M059J (cell line): ENCODE measurements around the gene KLHDC7B. TPM values are rescaled to one million over a fixed set of nuclear protein-coding genes. Genes with fewer than 3 reads are reported as not detected.

Source experiments
- DNase-seq: peaks from one replicate; pipeline ENCODE4 v3.0.0-alpha.2; 2012; ENCODE audit warnings: low read depth
- total RNA-seq: library from RNA; depleted of rRNA; stranded (reverse); fragments of >200 nt; shearing (Covaris generic); gene quantifications from 2 replicates; pipeline ENCODE4 v1.2.3, GENCODE V29; 2014; rRNA removed

The KLHDC7B gene
- 0.02 and 0.37 TPM in 2 replicates for total RNA-seq

GRCh38 chr22:50545522-50546325, at the start of gene KLHDC7B:
KLHDC7B (plus strand) TSS chr22:50545899; CDS start chr22:50546244, 345 bp downstream.
- DNase-seq: no peak

DNA sequence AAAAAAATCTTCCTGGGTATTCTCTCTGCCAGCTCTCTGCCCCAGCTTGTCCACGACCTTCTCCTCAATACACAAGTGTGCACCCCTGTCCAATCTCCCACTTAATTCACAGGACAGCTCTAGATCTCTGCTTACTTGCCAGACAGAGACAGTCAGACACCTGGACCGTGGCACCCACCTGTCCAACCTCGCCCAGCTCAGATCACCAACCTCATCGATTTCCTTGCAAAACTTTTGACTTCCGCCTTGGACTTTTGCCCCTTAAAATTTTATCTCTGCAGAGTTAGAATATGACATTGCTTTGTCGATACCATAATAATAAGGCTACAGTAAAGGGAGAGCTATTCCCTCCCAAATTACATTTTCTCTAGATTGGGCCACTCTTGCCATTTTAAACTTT, 48.6 kb upstream of the KLHDC7B start:
- no peak for DNase-seq

DNA sequence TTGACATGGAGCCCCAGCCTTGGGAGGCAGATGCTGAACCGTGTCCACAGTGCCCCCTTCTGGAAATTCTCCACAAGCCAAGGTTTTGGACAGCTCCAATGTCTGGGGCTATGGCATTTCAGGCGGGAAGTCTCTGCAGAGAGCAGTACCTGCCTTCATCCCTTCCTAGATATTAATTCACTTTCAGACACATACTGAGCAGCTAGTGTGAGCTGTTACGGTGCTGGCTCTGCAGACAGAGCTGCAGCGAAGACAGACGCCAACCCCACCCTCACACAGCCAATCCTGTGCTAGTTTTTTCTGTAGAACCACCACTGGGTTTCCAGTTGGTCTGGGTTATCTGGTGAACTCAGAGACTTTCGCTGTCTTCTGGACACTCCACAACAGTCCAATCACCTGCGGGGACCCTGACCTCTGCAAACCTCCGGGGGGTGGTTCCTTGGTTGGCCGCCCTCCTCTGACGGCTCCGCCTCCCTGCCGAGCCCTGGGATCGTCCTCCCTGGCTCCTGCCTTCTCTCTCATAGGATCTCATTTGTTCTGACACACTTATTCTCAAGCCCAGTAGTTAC, 47.3 kb upstream of the KLHDC7B start:
- peak; percentile 62 for DNase-seq

DNA sequence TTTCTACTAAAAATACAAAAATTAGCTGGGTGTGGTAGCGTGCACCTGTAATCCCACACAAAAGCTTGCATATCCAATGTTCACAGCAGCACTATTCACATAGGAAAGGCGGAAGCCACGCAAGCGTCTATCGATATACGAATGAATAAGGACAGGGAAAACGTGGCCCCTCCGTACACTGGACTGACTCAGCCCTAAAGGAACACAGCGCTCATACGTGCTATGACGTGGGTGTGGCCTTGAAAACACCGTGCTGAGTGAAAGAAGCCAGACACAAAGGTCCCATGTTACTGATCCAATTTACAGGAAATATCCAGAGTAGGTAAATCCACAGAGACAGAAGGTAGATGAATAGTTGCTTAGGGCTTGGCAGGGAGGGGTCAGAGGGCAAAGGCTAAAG, 45.2 kb upstream of the KLHDC7B start:
- DNase-seq: no peak

DNA sequence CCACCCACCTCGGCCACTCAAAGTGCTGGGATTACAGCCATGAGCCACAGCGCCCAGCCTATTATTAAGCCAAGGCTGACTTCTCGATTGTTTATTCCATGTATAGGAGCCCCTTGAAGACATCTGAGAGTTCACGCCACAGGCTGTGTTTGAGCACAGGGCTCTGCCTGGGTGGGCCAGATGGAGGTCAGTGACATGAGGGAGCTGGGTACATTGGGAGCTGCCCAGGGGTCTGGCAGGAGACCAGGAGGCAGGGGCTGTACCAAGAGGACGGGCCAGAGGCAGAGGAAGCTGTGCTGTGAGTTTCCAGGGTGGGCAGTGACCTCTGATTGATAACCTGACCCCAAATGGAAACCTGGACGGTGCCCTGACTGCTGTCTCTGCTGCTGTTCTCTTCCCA, 43.6 kb upstream of the KLHDC7B start:
- no peak for DNase-seq

DNA sequence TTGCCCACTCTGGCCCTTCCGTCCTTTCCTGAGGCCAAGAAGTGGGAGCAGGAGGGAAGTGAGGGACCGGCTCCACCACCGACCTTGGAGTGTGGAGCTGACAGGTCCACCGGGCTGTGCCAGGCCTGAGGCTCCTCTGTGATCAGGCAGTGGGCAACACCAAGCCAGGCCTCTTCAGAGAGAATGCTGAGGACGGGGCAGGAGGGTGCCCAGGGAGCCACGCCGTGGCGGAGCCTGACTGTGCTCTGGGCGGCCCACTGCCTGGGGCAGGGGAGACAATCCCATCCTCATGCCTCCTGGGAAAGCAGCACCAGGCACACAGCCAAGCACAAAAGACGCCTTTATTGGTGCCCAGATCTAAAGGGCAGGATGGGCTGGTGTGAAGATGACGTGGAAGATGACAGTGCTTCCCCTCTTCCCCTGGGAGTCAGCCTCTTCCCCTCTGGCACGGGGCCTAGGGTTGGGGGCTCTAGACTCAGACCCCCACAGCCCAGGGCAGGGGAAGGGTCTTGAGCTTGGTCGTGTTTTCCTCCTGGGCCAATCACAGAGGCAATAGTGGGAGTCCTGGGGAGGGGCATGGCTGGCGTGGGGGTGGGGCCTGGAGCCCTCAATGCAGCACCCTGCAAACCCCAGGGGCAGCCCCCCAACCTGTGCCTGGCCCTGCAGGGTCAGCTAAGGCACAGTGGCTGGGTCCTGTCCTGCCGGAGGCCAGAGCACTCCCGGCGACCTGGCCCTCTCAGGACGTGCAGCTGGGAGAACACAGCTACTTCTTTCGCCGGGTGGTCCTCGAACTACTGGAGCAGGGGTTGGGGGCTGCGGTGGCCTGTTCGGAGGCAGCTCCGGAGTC, 42.8 kb upstream of the KLHDC7B start:
- no peak for DNase-seq

DNA sequence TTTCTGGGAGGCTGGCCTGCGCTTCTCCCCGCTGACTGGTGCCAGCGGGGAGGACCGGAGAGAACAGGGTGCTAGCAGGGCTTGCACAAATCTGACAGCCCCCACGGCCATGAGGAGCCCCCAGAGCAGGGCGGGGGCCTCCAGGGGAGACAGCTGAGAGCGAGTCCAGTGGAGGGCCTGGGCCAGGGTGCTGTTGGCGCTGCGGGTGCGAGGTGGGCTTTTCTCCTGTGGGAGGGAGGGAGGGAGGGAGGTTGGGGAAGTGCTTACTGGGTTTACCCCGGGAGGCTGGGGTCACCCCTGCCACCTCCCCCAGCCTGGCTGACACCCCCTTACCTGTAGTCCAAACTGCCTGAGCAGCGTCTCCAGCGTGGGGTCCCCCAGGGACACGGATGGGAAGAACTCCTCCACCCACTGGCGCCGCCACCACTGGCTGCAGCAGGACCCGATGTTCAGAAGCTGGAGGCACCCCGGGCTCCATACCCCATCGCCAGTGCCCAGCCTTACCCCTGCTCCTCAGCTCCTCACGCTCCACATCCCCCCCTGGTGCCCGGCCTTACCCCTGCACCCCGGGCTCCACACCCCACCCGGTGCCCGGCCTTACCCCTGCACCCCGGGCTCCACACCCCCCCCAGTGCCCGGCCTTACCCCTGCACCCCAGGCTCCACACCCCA, 42.1 kb upstream of the KLHDC7B start:
- DNase-seq: no peak

DNA sequence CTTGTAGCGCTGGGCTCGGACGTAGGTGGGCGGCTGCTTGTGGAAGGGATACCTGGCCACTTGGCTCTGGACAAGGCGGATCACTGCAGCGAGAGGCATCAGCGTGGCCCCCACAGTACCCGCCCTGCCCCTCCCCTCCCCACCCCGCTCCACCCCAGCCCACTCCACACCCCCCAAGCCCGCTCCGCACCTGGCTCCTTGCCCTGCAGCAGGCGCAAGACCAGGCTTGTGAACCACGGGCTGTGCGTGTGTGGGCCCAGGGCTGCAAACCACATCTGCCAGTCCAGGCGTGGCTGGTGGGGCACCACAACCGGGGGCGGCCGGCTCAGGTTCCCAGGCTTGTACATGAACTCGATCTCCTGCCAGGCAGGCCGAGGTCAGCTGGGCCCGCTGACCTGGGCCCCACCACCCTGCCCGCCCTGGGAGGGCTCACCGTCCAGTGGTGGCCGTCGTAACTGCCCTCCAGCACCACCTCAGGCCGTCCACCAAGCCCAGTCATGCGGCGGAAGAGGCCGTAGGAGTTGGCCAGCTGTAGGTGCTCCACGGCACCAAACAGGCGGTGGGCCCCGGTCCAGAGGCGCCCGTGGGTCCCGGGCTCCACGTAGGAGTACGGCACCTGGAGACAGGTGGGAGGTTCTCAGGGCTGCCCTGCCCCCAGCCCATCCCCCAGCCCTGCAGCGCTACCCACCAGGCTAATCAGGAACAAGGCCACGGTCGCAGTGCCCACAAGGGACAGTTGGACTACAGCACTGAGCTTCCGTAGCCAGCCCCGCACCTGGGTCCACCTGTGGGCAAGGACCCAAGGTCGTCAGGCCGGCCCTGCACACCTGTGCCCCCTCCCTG, 41.1 kb upstream of the KLHDC7B start:
- no peak for DNase-seq

DNA sequence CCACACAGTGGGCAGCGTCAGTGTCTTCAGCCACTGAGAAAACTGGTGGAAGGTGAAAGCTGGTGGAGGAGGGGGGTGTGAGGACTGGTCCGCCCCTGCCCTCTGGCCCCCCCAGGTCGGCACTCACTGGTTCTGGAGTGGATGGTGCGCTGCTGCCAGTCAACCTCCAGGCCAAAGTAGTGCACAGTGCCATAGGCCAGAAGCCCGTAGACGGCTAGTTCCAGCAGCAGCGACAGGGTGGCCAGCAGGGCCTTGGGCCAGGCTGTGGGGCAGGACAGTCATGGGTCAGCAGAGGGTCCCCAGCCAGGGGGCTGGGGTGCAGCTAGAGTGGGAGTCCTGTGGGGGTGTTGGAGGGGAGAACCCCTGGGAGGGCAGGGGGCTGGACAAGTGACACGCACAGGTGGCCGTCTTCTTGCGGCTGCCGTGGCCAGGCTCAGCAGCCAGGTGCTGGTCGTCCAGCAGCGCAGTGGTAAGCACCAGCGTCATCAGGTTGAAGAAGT, 40.4 kb upstream of the KLHDC7B start:
- DNase-seq: no peak

DNA sequence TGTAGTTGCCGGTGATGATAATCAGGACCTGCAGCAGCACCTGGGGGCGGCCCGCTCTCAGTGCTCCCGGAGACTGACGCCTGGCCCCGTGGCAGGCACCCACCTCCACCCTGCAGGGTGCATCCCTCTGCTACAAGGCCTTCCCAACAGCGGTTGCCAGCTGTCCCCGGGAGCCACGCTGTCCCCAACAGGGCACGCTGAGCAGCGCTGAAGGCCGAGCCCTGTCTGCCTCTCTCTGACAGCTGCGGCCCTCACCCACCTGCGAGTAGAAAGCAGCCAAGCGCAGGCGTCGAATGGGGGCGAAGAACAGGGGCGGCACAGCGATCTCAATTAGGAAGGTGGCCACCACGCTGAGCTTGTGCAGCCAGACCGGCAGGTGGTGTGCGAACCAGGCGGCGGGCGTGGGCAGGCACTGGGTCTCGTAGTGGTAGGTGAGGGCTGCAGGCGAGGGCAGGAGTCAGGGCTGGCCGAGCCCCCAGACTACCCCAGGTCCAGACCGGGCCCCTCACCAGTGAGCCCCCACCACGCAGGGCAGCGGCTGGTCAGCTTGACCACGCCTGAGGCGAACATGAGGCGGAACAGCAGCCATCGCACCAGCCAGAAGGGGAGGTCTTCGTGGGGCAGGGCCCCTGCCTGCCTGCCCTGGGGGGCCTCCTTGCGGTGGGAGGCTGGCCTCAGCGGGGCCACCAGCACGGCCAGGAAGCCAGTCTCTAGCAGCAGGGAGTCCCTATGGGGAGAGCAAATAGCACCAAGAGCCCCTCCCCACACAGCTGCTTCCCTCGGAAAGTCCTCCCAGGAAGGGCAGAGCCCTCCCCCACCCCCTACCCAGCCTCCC, 39.7 kb upstream of the KLHDC7B start:
- DNase-seq: no peak

DNA sequence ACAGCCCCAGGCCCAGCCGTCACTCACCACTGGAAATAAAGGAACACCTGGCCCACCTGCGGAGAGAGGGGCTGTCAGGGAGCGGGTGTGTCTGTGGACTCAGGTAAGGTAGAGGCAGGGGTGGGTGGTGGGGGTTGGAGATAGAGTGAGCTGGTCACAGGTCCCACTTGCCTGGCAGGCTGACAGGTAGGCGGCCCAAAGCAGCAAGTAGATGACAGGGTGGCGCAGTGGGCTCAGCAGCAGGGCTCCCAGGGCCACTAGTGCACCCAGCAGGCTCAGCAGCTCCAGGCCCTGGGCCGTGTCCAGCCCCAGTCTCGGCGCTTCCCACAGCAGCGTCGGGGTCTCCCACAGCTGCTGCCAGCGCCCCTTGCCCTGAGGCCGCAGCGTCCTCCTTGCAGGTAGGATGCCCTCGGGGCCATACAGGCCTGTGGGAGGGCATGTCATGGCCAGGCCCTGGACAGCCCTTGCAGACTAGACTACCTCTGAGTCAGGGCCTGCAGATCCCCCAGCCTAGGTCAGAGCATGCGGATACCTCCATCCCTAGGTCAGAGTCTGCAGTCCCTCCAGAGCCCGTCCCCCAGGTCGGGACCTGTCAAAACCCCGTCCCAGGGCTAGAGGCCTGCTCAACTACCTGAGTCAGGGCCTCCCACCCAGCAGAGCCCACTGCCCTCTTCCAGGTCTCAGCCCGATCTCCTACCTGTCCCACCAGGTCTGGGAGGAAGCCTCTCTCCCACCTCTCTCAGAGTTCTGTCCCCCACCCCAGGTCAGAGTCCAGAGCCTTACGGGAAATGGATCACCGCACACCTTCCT, 38.9 kb upstream of the KLHDC7B start:
- DNase-seq: no peak

- DNase-seq: peak; percentile 63
Observed at GRCh38 chr22:50507421-50507990, 38.2 kb upstream of the KLHDC7B start, which contains the start of gene LMF2. LMF2 (minus strand) TSS chr22:50507702; CDS start chr22:50507675, 27 bp downstream.

DNA sequence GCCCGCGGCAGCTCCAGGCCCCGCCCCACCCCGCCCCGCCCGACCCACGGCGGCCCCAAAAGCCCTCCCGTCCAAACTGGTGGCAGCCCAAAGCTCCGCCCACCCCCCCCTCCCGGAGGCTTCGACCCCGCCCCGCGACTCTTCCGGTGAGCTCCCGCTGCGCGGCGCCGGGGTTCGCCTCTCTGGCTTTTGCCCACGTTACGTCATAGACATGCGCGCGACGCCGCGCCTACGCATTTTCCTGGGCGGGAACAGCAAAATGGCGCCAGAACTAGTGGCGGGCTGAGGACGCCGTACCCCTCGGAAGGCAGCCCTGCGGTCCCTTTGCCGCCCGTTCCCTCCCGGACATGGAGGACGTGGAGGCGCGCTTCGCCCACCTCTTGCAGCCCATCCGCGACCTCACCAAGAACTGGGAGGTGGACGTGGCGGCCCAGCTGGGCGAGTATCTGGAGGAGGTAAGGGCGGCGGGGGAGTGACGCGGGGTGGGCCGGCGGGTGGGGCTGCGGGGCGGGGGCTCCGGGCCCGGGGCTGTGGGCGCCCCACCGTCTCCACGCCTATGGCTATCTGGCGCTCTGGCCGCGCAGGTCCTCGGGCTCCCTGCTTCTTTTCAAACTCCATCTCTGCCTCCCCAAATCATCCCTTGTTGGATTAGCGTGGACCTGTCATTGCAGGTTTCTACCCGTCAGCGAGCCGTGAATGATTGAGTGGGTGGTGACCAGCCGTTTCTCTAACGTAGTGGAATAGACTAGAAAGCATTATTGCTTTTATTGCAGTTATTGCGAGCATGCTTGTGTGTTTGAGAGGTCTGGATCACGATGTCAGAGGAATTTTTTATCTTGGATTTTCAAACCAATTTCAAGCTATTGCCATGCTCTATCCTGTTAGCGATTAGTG, 37.5 kb upstream of the KLHDC7B start, which contains the start of gene NCAPH2:
TSS of gene NCAPH2 (plus strand) at position 234 of the 894 bp plus-strand sequence. CDS start at position 348, 114 bp downstream.
- peak; percentile 89 for DNase-seq

DNA sequence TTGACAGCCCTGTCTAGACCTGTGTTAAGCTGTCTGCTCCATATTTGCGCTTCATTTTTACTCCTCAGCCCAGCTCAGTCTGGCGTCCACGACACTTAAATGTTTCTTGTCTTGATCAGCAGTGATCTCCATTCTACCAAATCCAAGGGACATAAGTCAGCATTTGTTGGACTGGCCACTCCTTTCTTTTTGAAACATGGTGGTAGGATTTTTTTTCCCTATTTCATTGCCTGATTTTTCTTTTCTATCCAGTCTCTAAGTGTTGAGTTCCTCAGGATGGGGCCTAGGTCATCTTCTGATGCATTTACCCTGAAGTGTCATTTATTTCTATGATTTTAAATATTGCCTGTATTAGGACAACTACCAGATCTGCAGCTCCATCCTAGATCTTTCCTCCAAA, 36.8 kb upstream of the KLHDC7B start:
- no peak for DNase-seq

GRCh38 chr22:50513175-50513574, 32.5 kb upstream of the KLHDC7B start:
- no peak for DNase-seq

DNA sequence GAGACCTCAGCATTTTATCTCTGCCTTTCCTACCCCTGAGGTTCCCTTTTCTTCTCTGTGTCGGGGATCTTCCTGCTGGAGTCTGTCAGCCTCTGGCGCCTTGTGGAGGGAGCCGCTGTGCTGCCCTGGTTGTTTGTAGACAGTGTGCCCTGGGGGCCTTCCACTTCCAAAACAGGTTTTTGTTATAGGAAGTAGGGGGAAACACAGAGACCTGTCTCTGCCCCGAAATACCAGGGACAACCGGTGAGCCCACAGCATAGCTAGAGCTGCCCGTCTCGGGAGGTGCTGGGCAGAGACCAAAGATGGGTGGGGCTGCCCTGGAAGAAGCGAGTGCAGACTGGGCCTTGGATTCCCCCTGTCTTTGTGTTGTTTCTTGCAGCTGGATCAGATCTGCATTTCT, 29.6 kb upstream of the KLHDC7B start:
- DNase-seq: no peak

DNA sequence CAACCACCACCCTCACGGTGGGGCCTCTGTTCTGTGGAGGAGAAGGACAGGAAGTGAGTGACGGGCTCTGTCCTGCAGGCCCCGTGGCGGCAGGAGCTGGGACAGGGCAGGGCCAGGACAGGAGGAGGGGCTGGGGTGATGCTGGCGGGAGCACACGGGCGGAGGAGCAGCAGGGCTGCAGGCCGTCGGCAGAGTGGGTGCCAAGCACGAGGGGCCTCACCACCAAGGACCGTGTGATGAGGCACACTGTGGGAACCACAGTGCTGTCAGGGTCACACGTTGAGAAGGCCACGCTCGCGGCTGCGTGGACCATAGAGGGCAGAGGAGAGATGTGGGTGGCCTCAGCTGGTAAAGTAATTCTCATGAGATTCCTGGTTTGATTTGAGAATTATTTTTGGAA, 28.8 kb upstream of the KLHDC7B start:
- DNase-seq: no peak
